AG08395 (cell line): ENCODE data around the gene CCDC28A.

Experiments
- DNase-seq: peaks from one replicate; pipeline ENCODE4 v3.0.0; 2012; ENCODE audit warnings: mixed read lengths, low spot score

CCDC28A gene

GRCh38 chr6:138795809-138796603 lies 22.4 kb downstream of the CCDC28A start, which contains the start of gene ECT2L:
ECT2L (plus strand) TSS chr6:138796087; CDS start chr6:138813275, 17,188 bp downstream.
- DNase-seq = no peak

- no peak for DNase-seq
Observed at GRCh38 chr6:138796771-138797170, 23.2 kb downstream of the CCDC28A start.

- no peak for DNase-seq
Observed at GRCh38 chr6:138797806-138798446, 24.4 kb downstream of the CCDC28A start.

GRCh38 chr6:138800377-138801150 lies 27.0 kb downstream of the CCDC28A start:
- no peak for DNase-seq

GRCh38 chr6:138803331-138803730 lies 29.8 kb downstream of the CCDC28A start:
- DNase-seq = no peak

GRCh38 chr6:138803861-138804260 lies 30.3 kb downstream of the CCDC28A start:
- DNase-seq = no peak

- peak; percentile 19 for DNase-seq
Observed at GRCh38 chr6:138805016-138805765, 31.6 kb downstream of the CCDC28A start.

GRCh38 chr6:138806889-138807288 lies 33.3 kb downstream of the CCDC28A start:
- no peak for DNase-seq

- no peak for DNase-seq
Observed at GRCh38 chr6:138809677-138810076, 36.1 kb downstream of the CCDC28A start.

GRCh38 chr6:138811866-138812265 lies 38.3 kb downstream of the CCDC28A start:
- no peak for DNase-seq

- DNase-seq = no peak
Observed at GRCh38 chr6:138814179-138814834, 40.7 kb downstream of the CCDC28A start.

GRCh38 chr6:138815221-138815620 lies 41.7 kb downstream of the CCDC28A start:
- no peak for DNase-seq

GRCh38 chr6:138815797-138816528 lies 42.4 kb downstream of the CCDC28A start:
- peak; percentile 71 for DNase-seq

GRCh38 chr6:138817799-138818198 lies 44.2 kb downstream of the CCDC28A start:
- DNase-seq = peak; percentile 73

GRCh38 chr6:138818496-138819194 lies 45.1 kb downstream of the CCDC28A start:
- DNase-seq = no peak

- DNase-seq = no peak
Observed at GRCh38 chr6:138821519-138821918, 48.0 kb downstream of the CCDC28A start.

- no peak for DNase-seq
Observed at GRCh38 chr6:138824482-138825144, 51.0 kb downstream of the CCDC28A start.

- no peak for DNase-seq
Observed at GRCh38 chr6:138830248-138830647, 56.7 kb downstream of the CCDC28A start.

- DNase-seq = no peak
Observed at GRCh38 chr6:138832182-138832581, 58.6 kb downstream of the CCDC28A start.
